Mesothelial cell of epicardium (in vitro differentiated cells): ENCODE measurements around the gene DST. TPM values are rescaled to one million over a fixed set of nuclear protein-coding genes. Genes with fewer than 3 reads are reported as not detected.
A peak's percentile ranks its signal among the peaks of the same experiment; 100 is the strongest.

Experiments used
- DNase-seq, 2 experiments: peaks; one replicate each; pipeline ENCODE4 v3.0.0; 2021; ENCODE audit warnings: low spot score in 2 of 2; ENCODE audit not compliant: unreplicated experiment in 2 of 2
- H3K27ac Mint-ChIP-seq: 2 replicates; pipeline ENCODE4 v1.8.0; 2021; ENCODE audit warnings: mixed read lengths
- H3K27me3 Mint-ChIP-seq: 2 replicates; pipeline ENCODE4 v1.8.0; 2021; ENCODE audit warnings: low read depth, mixed read lengths
- H3K36me3 Mint-ChIP-seq: 2 replicates; pipeline ENCODE4 v1.8.0; 2021; ENCODE audit warnings: mixed read lengths
- H3K4me1 Mint-ChIP-seq: 2 replicates; pipeline ENCODE4 v1.8.0; 2021; ENCODE audit warnings: mixed read lengths
- H3K4me3 Mint-ChIP-seq: 2 replicates; pipeline ENCODE4 v1.8.0; 2021; ENCODE audit warnings: mild to moderate bottlenecking, moderate library complexity, mixed read lengths
- H3K9me3 Mint-ChIP-seq: 2 replicates; pipeline ENCODE4 v1.8.0; 2021; ENCODE audit warnings: mixed read lengths
- total RNA-seq: library from RNA; stranded (reverse); gene quantifications from 3 replicates; pipeline ENCODE4 v1.2.1, GENCODE V29; 2021
- TF ChIP-seq, protein P1 (sequence below): fragments of 200-600 bp; sonication (generic); IDR thresholded peaks from one replicate; pipeline ENCODE4 v1.5.0; 2021; ENCODE audit warnings: antibody characterized with exemption; ENCODE audit not compliant: unreplicated experiment

The DST gene
- total RNA-seq, 1 donor from 2014 or later, result 306 TPM

DNA sequence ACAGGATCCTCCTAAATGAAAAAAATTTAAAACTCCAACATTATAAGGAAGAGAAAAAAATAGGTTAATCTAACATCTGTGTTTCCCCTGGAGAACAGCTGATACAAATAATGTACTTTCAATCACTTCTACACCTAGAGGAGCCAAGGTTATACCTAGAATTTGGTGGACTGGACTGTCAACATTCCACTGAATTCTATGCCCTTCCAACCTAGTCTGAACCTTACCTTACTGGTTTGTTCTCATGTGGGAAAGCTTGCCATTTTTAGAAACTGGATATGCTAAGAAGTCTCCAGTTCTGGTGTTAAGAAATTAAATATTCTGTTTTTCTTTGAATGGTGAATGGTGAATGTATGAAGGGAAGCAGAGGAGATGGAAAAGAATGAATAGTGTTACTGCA, 162.4 kb downstream of the DST start:
- H3K4me3 Mint-ChIP-seq, result no peak overlapping the region
- H3K4me1 Mint-ChIP-seq, result peaks cover 40% of the 10 kb centered on the region
- peaks cover 50% of the 10 kb centered on the region for H3K36me3 Mint-ChIP-seq
- peaks cover 12% of the 10 kb centered on the region for H3K9me3 Mint-ChIP-seq
- no peak for DNase-seq
- TF ChIP-seq, protein P1, sequence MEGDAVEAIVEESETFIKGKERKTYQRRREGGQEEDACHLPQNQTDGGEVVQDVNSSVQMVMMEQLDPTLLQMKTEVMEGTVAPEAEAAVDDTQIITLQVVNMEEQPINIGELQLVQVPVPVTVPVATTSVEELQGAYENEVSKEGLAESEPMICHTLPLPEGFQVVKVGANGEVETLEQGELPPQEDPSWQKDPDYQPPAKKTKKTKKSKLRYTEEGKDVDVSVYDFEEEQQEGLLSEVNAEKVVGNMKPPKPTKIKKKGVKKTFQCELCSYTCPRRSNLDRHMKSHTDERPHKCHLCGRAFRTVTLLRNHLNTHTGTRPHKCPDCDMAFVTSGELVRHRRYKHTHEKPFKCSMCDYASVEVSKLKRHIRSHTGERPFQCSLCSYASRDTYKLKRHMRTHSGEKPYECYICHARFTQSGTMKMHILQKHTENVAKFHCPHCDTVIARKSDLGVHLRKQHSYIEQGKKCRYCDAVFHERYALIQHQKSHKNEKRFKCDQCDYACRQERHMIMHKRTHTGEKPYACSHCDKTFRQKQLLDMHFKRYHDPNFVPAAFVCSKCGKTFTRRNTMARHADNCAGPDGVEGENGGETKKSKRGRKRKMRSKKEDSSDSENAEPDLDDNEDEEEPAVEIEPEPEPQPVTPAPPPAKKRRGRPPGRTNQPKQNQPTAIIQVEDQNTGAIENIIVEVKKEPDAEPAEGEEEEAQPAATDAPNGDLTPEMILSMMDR, result no peak
- H3K27me3 Mint-ChIP-seq, result no peaks in the 10 kb centered on the region
- peak overlapping the region; percentile 81 for H3K27ac Mint-ChIP-seq

- peaks cover 54% of the 10 kb centered on the region for H3K36me3 Mint-ChIP-seq
- H3K4me1 Mint-ChIP-seq, result peaks cover 35% of the 10 kb centered on the region
- TF ChIP-seq, protein P1, result no peak
- no peaks in the 10 kb centered on the region for H3K27me3 Mint-ChIP-seq
- no peak overlapping the region for H3K27ac Mint-ChIP-seq
- H3K9me3 Mint-ChIP-seq, result peaks cover 12% of the 10 kb centered on the region
- no peak overlapping the region for H3K4me3 Mint-ChIP-seq
- no peak for DNase-seq
These were observed 163.3 kb downstream of the DST start for GRCh38 chr6:56479381-56479780.

- TF ChIP-seq, protein P1, result no peak
- Mint-ChIP-seq H3K4me1 (peaks cover 32% of the 10 kb centered on the region), H3K36me3 (peaks cover 60% of the 10 kb centered on the region), H3K27ac (no peak overlapping the region), H3K4me3 (no peak overlapping the region), H3K27me3 (no peaks in the 10 kb centered on the region), H3K9me3 (peaks cover 12% of the 10 kb centered on the region)
- DNase-seq, result no peak
These were observed 164.5 kb downstream of the DST start for GRCh38 chr6:56478202-56478601.

- H3K27ac Mint-ChIP-seq, result no peak overlapping the region
- H3K9me3 Mint-ChIP-seq, result peaks cover 12% of the 10 kb centered on the region
- no peaks in the 10 kb centered on the region for H3K27me3 Mint-ChIP-seq
- H3K36me3 Mint-ChIP-seq, result peaks cover 65% of the 10 kb centered on the region
- TF ChIP-seq, protein P1, result no peak
- H3K4me3 Mint-ChIP-seq, result no peak overlapping the region
- DNase-seq, result no peak
- H3K4me1 Mint-ChIP-seq, result peaks cover 26% of the 10 kb centered on the region
These were observed 165.4 kb downstream of the DST start for GRCh38 chr6:56477241-56477640.

GRCh38 chr6:56475736-56476457, 166.8 kb downstream of the DST start:
- Mint-ChIP-seq H3K27ac (peak overlapping the region; percentile 71), H3K36me3 (peaks cover 69% of the 10 kb centered on the region), H3K27me3 (no peaks in the 10 kb centered on the region), H3K4me1 (peaks cover 18% of the 10 kb centered on the region), H3K9me3 (peaks cover 12% of the 10 kb centered on the region), H3K4me3 (no peak overlapping the region)
- TF ChIP-seq, protein P1, result no peak
- DNase-seq, result no peak

GRCh38 chr6:56474532-56474931, 168.2 kb downstream of the DST start:
- Mint-ChIP-seq H3K27me3 (no peaks in the 10 kb centered on the region), H3K36me3 (peaks cover 68% of the 10 kb centered on the region), H3K27ac (no peak overlapping the region), H3K9me3 (peaks cover 11% of the 10 kb centered on the region), H3K4me3 (no peak overlapping the region), H3K4me1 (peaks cover 13% of the 10 kb centered on the region)
- no peak for DNase-seq
- TF ChIP-seq, protein P1, result no peak
